ENCODE data around the gene CELA3B.
A peak's percentile ranks its signal among the peaks of the same experiment; 100 is the strongest.
"Not testable (repeated sequence)": the region's sequence is repeated elsewhere in the genome, so short reads cannot be mapped to it uniquely, and the experiment has no call there.

CELA3B gene

GRCh38 chr1:22018583-22019559 is 42.0 kb downstream of the CELA3B start:
- no peak for DNase-seq

- no peak for DNase-seq
Observed at GRCh38 chr1:22021061-22021460, 44.2 kb downstream of the CELA3B start.

GRCh38 chr1:22024485-22025367 is 47.9 kb downstream of the CELA3B start:
- DNase-seq, result peak; percentile 89

- peak; percentile 93 for DNase-seq
Observed at GRCh38 chr1:22025368-22026155, 48.7 kb downstream of the CELA3B start.

- no peak for DNase-seq
Observed at GRCh38 chr1:22026924-22027289, 50.1 kb downstream of the CELA3B start.

- DNase-seq, result no peak
Observed at GRCh38 chr1:22030057-22030456, 53.2 kb downstream of the CELA3B start.

- DNase-seq, result no peak
Observed at GRCh38 chr1:22030473-22030872, 53.7 kb downstream of the CELA3B start.

- DNase-seq, result no peak
Observed at GRCh38 chr1:22031214-22031962, 54.6 kb downstream of the CELA3B start.

GRCh38 chr1:22034834-22035233 is 58.0 kb downstream of the CELA3B start:
- DNase-seq, result not testable (repeated sequence)

GRCh38 chr1:22037520-22037919 is 60.7 kb downstream of the CELA3B start:
- DNase-seq, result no peak

- no peak for DNase-seq
Observed at GRCh38 chr1:22038036-22038435, 61.2 kb downstream of the CELA3B start.
